ENCODE results near the gene CRABP2.

The CRABP2 gene

GRCh38 chr1:156668801-156669637 lies 36.4 kb downstream of the CRABP2 start:
- no peak for DNase-seq (ENCODE audit: low read depth)

- no peak for DNase-seq (ENCODE audit: low read depth)
These were observed 37.2 kb downstream of the CRABP2 start for GRCh38 chr1:156667968-156668709.

GRCh38 chr1:156667610-156667967 lies 37.8 kb downstream of the CRABP2 start:
- no peak for DNase-seq (ENCODE audit: low read depth)

- no peak for DNase-seq (ENCODE audit: low read depth)
These were observed 38.3 kb downstream of the CRABP2 start for GRCh38 chr1:156666862-156667609.

GRCh38 chr1:156665539-156665938 lies 39.8 kb downstream of the CRABP2 start:
- DNase-seq (ENCODE audit: low read depth), result no peak

GRCh38 chr1:156664767-156665411 lies 40.5 kb downstream of the CRABP2 start:
- DNase-seq (ENCODE audit: low read depth), result no peak

GRCh38 chr1:156664046-156664766 lies 41.2 kb downstream of the CRABP2 start:
- no peak for DNase-seq (ENCODE audit: low read depth)

- DNase-seq (ENCODE audit: low read depth), result no peak
These were observed 42.2 kb downstream of the CRABP2 start for GRCh38 chr1:156663178-156663577.

- no peak for DNase-seq (ENCODE audit: low read depth)
These were observed 42.7 kb downstream of the CRABP2 start for GRCh38 chr1:156662800-156663055.

- DNase-seq (ENCODE audit: low read depth), result no peak
These were observed 43.2 kb downstream of the CRABP2 start for GRCh38 chr1:156662005-156662799.

- no peak for DNase-seq (ENCODE audit: low read depth)
These were observed 44.7 kb downstream of the CRABP2 start for GRCh38 chr1:156660752-156661112.

- DNase-seq (ENCODE audit: low read depth), result peak; percentile 82
These were observed 45.2 kb downstream of the CRABP2 start for GRCh38 chr1:156659988-156660751.

- no peak for DNase-seq (ENCODE audit: low read depth)
These were observed 45.8 kb downstream of the CRABP2 start for GRCh38 chr1:156659661-156659987.

GRCh38 chr1:156658945-156659574 lies 46.3 kb downstream of the CRABP2 start:
- no peak for DNase-seq (ENCODE audit: low read depth)

- DNase-seq (ENCODE audit: low read depth), result no peak
These were observed 46.9 kb downstream of the CRABP2 start for GRCh38 chr1:156658496-156658895.

GRCh38 chr1:156657741-156658319 lies 47.6 kb downstream of the CRABP2 start:
- DNase-seq (ENCODE audit: low read depth), result no peak

GRCh38 chr1:156656806-156657740 lies 48.3 kb downstream of the CRABP2 start:
- peak; percentile 60 for DNase-seq (ENCODE audit: low read depth)

- no peak for DNase-seq (ENCODE audit: low read depth)
These were observed 49.4 kb downstream of the CRABP2 start for GRCh38 chr1:156655904-156656516.

Measured in T follicular helper cell (primary cell).